ENCODE measurements around the gene TNFRSF21. TPM values are rescaled to one million over a fixed set of nuclear protein-coding genes. Genes with fewer than 3 reads are reported as not detected.

Gene TNFRSF21, protein sequence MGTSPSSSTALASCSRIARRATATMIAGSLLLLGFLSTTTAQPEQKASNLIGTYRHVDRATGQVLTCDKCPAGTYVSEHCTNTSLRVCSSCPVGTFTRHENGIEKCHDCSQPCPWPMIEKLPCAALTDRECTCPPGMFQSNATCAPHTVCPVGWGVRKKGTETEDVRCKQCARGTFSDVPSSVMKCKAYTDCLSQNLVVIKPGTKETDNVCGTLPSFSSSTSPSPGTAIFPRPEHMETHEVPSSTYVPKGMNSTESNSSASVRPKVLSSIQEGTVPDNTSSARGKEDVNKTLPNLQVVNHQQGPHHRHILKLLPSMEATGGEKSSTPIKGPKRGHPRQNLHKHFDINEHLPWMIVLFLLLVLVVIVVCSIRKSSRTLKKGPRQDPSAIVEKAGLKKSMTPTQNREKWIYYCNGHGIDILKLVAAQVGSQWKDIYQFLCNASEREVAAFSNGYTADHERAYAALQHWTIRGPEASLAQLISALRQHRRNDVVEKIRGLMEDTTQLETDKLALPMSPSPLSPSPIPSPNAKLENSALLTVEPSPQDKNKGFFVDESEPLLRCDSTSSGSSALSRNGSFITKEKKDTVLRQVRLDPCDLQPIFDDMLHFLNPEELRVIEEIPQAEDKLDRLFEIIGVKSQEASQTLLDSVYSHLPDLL
- total RNA-seq (1 to 10 TPM in 2 of 5 experiments, under 1 TPM in 3; 0.27 to 2.4 (median 0.44) TPM), polyA plus RNA-seq (not detected), total RNA-seq (0.67 reads per million)

DNA sequence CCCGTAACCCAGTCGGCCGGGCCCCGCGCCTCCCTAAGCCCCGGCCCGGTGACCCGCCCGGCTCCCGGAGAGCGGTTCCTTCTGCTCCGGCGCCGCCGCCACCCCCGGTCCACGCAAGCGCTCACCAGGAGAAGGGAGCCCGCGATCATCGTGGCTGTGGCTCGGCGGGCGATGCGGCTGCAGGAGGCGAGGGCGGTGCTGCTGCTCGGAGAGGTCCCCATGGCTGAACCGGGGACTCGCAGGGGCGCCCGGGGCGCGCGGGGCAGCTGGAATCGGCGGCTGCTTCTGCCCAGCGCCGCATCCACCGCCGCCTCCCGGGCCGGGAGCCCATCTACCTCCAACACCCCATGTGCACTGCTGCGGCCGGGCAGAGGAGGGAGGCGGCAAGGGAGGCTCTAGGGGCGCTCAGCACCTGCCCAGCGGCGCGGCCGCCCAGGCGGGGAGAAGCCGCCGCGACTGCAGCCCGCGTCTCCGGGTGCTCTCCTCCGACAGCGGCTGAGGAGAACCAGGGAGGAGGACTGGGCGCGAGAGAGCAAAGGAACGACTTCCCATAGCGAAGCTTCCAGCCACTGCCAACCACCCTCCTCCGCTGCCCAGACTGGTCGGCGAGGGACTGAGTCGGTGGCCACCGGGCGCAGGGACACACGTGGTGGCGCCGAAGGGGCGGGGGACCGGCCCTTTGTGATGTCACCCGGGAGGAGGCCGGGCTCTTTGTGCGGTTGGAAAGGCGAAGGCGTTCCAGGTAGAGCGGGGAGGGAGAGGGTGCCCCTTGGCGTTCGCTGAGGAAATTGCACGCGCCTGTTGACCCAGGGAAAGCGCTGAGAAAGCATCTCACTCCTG is at the start of gene TNFRSF21:
TSS of gene TNFRSF21 (minus strand) at position 615 of the 840 bp plus-strand sequence. CDS start at position 221, 394 bp downstream.
- ATAC-seq (peak; percentile 95), DNase-seq (peak; percentile 52 to 87 (median 68))
- no peaks in the 10 kb centered on the region for H3K9me3 ChIP-seq (ENCODE audit: control insufficient read depth in 2 of 3, low read length in 3 of 3)
- H3K4me1 ChIP-seq (ENCODE audit: control insufficient read depth in 2 of 2, insufficient read depth in 2 of 2, low read length in 2 of 2): no peaks in the 10 kb centered on the region
- H3K4me3 ChIP-seq (ENCODE audit: low read length): peak within 1 kb of the TSS; percentile 66
- Mint-ChIP-seq H3K4me1 (peaks cover 0 to 11% (median 10%) of the 10 kb centered on the region in 7 donors), H3K27ac (peak within 1 kb of the TSS in 1 of 9 donors; percentile 68), H3K4me3 (peak within 1 kb of the TSS; percentile 68 to 81 (median 76)), H3K9me3 (no peaks in the 10 kb centered on the region), H3K27me3 (peaks cover 51 to 77% (median 53%) of the 10 kb centered on the region in 5 donors), H3K36me3 (no peaks in the 10 kb centered on the region)
- H3K36me3 ChIP-seq (ENCODE audit: control insufficient read depth in 2 of 3, insufficient read depth in 3 of 3, low read length in 3 of 3): no peaks in the 10 kb centered on the region
- H3K27ac ChIP-seq (ENCODE audit: low read depth, low read length): no peak within 1 kb of the TSS
- CTCF ChIA-PET: interaction anchor here (1.3 kb wide), 1 partner anchor 212 kb away, joined by 8 read pairs; no protein-coding TSS in a partner anchor
- POLR2A ChIA-PET: no interaction called here
- no peaks in the 10 kb centered on the region for H3K27me3 ChIP-seq (ENCODE audit: control insufficient read depth in 2 of 2, insufficient read depth in 2 of 2, low read length in 2 of 2)
- intact Hi-C loops (cut with micrococcal nuclease): loop anchor here (1.0 to 5.0 kb wide), 5 partner anchors 67 to 657 kb away; partner anchors contain the start of genes CYP39A1 (in 1 of the 2) and SLC25A27 (in 1 of the 2)

DNA sequence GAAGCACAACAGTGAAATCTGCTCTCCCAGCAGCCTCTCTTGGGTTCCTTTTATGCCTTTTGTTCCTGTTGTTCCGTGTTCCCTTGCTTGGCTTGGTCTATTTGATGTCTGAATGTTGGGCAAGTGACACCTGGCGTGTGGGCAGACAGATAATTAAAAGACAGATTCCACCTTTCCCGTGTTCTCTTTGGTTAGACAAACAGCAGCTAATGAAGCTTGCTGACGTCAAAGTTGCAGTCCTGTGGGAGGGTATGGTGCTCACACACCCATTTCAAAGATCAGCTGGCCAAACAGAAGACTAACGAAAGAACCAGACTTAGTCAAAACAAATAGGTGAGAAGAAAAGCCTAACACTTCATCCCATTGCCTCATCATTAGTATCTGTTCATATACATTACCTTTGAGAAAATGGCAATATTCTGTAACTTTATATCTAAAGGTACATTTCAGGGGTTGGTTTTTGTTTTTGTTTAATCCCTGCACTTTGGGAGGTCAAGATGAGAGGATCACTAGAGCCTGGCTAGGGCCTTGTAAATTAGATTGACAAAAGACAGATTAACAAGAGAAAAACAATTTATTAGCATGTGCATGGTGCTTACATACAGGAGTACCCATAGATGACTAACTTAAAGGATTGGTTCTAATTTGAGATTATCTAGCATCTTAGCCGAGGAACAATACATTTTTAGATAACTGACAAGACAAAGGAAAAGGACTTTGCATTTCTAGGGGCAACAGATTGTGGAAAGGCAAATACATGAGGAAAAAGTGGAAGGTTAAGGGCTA is 48.9 kb upstream of the TNFRSF21 start:
- peaks cover 0 to 1% (median 0%) of the 10 kb centered on the region in 7 donors for H3K4me1 Mint-ChIP-seq
- no peaks in the 10 kb centered on the region for H3K9me3 ChIP-seq (ENCODE audit: control insufficient read depth in 2 of 3, low read length in 3 of 3)
- H3K36me3 Mint-ChIP-seq: no peaks in the 10 kb centered on the region
- intact Hi-C loops (cut with micrococcal nuclease): no loop called here
- ChIA-PET CTCF (interaction anchor here (0.5 kb wide), 1 partner anchor 422 kb away, joined by 3 read pairs; no protein-coding TSS in a partner anchor), POLR2A (no interaction called here)
- H3K4me3 ChIP-seq (ENCODE audit: low read length): no peak overlapping the region
- H3K27me3 ChIP-seq (ENCODE audit: control insufficient read depth in 2 of 2, insufficient read depth in 2 of 2, low read length in 2 of 2): peaks cover 0 to 3% of the 10 kb centered on the region in 2 donors
- H3K27ac ChIP-seq (ENCODE audit: low read depth, low read length): no peak overlapping the region
- H3K36me3 ChIP-seq (ENCODE audit: control insufficient read depth in 2 of 3, insufficient read depth in 3 of 3, low read length in 3 of 3): no peaks in the 10 kb centered on the region
- DNase-seq (no peak), ATAC-seq (no peak)
- no peak overlapping the region for H3K4me3 Mint-ChIP-seq
- peaks cover 14 to 34% (median 29%) of the 10 kb centered on the region in 5 donors for H3K27me3 Mint-ChIP-seq
- H3K27ac Mint-ChIP-seq: no peak overlapping the region
- no peaks in the 10 kb centered on the region for H3K9me3 Mint-ChIP-seq
- no peaks in the 10 kb centered on the region for H3K4me1 ChIP-seq (ENCODE audit: control insufficient read depth in 2 of 2, insufficient read depth in 2 of 2, low read length in 2 of 2)

DNA sequence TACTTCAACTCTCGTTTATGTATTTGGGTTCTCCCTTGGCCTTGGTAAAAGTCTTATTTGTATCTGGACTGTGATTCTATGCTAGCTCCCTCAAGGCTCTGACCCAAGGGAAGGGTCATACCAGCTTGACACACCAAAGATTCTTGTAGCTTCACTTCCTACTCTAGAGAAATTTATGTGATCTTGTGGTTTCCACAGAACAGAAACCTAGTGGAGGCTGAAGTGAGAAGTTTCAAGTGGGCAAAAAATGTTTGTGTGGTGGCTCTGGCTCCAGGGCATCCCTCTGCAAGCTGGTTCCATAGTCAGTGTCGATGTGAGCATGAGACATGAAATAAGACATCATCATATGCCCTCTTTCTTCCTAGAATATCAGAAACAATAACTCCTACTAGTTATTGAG is 48.1 kb upstream of the TNFRSF21 start:
- no peaks in the 10 kb centered on the region for H3K36me3 Mint-ChIP-seq
- ATAC-seq (no peak), DNase-seq (no peak)
- Histone ChIP-seq H3K27ac (ENCODE audit: low read depth, low read length) (no peak overlapping the region), H3K4me3 (ENCODE audit: low read length) (no peak overlapping the region), H3K9me3 (ENCODE audit: control insufficient read depth in 2 of 3, low read length in 3 of 3) (no peaks in the 10 kb centered on the region), H3K27me3 (ENCODE audit: control insufficient read depth in 2 of 2, insufficient read depth in 2 of 2, low read length in 2 of 2) (peaks cover 0 to 3% of the 10 kb centered on the region in 2 donors), H3K4me1 (ENCODE audit: control insufficient read depth in 2 of 2, insufficient read depth in 2 of 2, low read length in 2 of 2) (no peaks in the 10 kb centered on the region), H3K36me3 (ENCODE audit: control insufficient read depth in 2 of 3, insufficient read depth in 3 of 3, low read length in 3 of 3) (no peaks in the 10 kb centered on the region)
- ChIA-PET CTCF (no interaction called here), POLR2A (no interaction called here)
- peaks cover 0 to 1% (median 0%) of the 10 kb centered on the region in 7 donors for H3K4me1 Mint-ChIP-seq
- H3K9me3 Mint-ChIP-seq: no peaks in the 10 kb centered on the region
- intact Hi-C loops (cut with micrococcal nuclease): no loop called here
- no peak overlapping the region for H3K4me3 Mint-ChIP-seq
- no peak overlapping the region for H3K27ac Mint-ChIP-seq
- peaks cover 8 to 31% (median 27%) of the 10 kb centered on the region in 5 donors for H3K27me3 Mint-ChIP-seq

DNA sequence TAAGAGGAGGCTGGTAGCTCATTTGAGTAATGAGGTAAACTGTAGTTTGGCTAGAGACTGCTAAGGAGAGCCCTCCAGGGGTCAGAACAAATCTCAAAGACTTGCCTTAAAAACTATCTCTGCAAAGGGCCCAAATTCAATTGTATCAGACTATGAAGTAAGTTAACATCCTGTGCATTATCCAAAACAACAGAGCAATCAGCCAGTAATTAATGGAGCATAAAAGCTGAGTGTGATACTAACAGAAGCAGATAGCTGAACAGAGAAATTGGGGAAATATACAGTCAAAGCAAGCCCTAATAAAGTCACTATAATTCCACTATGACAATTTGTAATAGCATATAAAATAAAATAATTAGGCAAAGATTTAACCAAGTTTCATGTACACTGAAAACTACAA is 45.8 kb upstream of the TNFRSF21 start:
- ATAC-seq: no peak
- no peaks in the 10 kb centered on the region for H3K36me3 Mint-ChIP-seq

DNA sequence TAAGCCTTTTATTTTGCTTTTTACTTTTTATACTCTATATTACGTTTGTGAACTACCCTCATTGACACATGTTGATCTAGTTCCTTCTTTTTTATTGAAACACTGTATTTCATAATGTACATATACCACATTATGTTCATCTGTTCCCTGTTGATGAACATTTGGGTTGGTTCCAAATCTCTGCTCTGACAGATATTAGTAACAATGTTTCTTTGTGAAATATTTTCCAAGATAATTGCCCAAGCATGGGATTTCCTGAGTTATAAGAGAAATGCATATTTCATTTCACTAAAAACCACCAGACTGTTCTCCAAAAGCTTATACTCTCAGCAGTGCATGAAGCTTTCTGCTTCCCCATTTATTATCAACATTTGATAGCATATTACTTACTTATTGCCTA is 44.2 kb upstream of the TNFRSF21 start:
- Mint-ChIP-seq H3K36me3 (no peaks in the 10 kb centered on the region), H3K9me3 (peaks cover 0 to 5% (median 0%) of the 10 kb centered on the region in 11 donors), H3K27ac (no peak overlapping the region), H3K4me1 (peaks cover 0 to 1% (median 0%) of the 10 kb centered on the region in 7 donors), H3K27me3 (peaks cover 0 to 25% (median 14%) of the 10 kb centered on the region in 5 donors), H3K4me3 (no peak overlapping the region)
- Histone ChIP-seq H3K27me3 (ENCODE audit: control insufficient read depth in 2 of 2, insufficient read depth in 2 of 2, low read length in 2 of 2) (peaks cover 0 to 3% of the 10 kb centered on the region in 2 donors), H3K36me3 (ENCODE audit: control insufficient read depth in 2 of 3, insufficient read depth in 3 of 3, low read length in 3 of 3) (no peaks in the 10 kb centered on the region), H3K9me3 (ENCODE audit: control insufficient read depth in 2 of 3, low read length in 3 of 3) (no peaks in the 10 kb centered on the region), H3K4me3 (ENCODE audit: low read length) (no peak overlapping the region), H3K27ac (ENCODE audit: low read depth, low read length) (no peak overlapping the region), H3K4me1 (ENCODE audit: control insufficient read depth in 2 of 2, insufficient read depth in 2 of 2, low read length in 2 of 2) (no peaks in the 10 kb centered on the region)
- ATAC-seq (peak; percentile 58), DNase-seq (no peak)
- POLR2A ChIA-PET: interaction anchor here (0.6 kb wide), 1 partner anchor 30 kb away, joined by 3 read pairs; no protein-coding TSS in a partner anchor
- CTCF ChIA-PET: no interaction called here
- intact Hi-C loops (cut with micrococcal nuclease): no loop called here

More for the DNA sequence above, 45.8 kb upstream of the TNFRSF21 start:
- Mint-ChIP-seq H3K9me3 (peaks cover 0 to 5% (median 0%) of the 10 kb centered on the region in 11 donors), H3K4me1 (peaks cover 0 to 3% (median 0%) of the 10 kb centered on the region in 7 donors), H3K27me3 (peaks cover 5 to 28% (median 22%) of the 10 kb centered on the region in 5 donors), H3K27ac (no peak overlapping the region), H3K4me3 (no peak overlapping the region)
- H3K27me3 ChIP-seq (ENCODE audit: control insufficient read depth in 2 of 2, insufficient read depth in 2 of 2, low read length in 2 of 2): peaks cover 0 to 3% of the 10 kb centered on the region in 2 donors
- CTCF ChIA-PET: no interaction called here
- H3K36me3 ChIP-seq (ENCODE audit: control insufficient read depth in 2 of 3, insufficient read depth in 3 of 3, low read length in 3 of 3): no peaks in the 10 kb centered on the region
- no peak overlapping the region for H3K27ac ChIP-seq (ENCODE audit: low read depth, low read length)
- intact Hi-C loops (cut with micrococcal nuclease): no loop called here
- POLR2A ChIA-PET: no interaction called here
- no peaks in the 10 kb centered on the region for H3K4me1 ChIP-seq (ENCODE audit: control insufficient read depth in 2 of 2, insufficient read depth in 2 of 2, low read length in 2 of 2)
- no peaks in the 10 kb centered on the region for H3K9me3 ChIP-seq (ENCODE audit: control insufficient read depth in 2 of 3, low read length in 3 of 3)
- DNase-seq: no peak
- H3K4me3 ChIP-seq (ENCODE audit: low read length): no peak overlapping the region
